NCI-H345 treated with DMSO at 0.1 percent for 48 hours (cell line): ENCODE data around the gene DNAH17.
A peak's percentile ranks its signal among the peaks of the same experiment; 100 is the strongest.

Source experiments
- DNase-seq: peaks from one replicate; lab custom pipeline; 2025; ENCODE audit not compliant: unreplicated experiment; lab: John Stamatoyannopoulos, UW

The DNAH17 gene

GRCh38 chr17:78605429-78605828 lies 28.2 kb upstream of the DNAH17 start:
- DNase-seq: no peak

- DNase-seq: no peak
These were observed 25.1 kb upstream of the DNAH17 start for GRCh38 chr17:78602246-78602645.

GRCh38 chr17:78601577-78602190 lies 24.5 kb upstream of the DNAH17 start:
- DNase-seq: no peak

DNA sequence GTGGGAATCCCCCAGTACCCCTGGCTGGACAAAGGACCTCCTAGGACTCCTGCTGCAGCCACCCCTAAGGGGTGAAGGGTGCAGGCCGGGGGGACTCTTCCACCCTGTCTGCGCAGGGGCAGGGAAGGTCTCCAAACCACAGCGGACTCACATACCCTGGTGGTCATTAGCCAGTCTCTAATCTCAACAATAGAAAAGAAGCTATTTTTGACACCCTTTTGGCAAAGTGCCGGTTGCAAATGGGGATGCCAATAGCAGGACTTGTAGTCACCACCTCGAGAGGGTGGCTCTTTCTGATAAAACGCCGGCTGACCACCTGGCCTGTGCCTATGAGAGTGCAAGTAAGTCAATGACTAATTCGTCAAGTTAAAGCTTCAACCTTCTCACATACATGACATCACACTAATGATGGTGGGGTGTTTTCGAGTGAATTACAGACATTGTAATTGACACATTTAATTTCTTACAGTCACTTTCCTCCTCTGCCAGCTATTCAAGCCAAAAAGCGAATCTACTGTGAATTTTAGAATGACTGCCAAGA lies 23.1 kb upstream of the DNAH17 start:
- no peak for DNase-seq

DNA sequence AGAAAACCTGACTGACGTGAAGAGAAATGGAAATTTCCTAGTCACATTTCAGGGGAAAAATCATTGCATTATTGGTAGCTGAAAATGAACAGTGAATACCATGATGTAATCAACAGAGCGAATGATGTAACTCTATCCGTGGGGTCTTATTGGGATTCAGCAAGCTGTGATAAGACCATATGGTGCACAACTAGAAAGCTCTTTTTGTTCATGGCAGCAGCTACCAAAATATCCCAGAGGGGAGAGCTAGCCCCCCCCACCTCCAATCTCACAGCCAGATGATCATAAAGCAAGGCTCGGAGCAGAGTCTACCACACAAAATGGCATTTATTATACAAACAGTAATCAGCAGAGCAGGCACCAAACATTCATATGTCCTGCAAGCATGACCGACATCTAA lies 22.2 kb upstream of the DNAH17 start:
- no peak for DNase-seq

DNA sequence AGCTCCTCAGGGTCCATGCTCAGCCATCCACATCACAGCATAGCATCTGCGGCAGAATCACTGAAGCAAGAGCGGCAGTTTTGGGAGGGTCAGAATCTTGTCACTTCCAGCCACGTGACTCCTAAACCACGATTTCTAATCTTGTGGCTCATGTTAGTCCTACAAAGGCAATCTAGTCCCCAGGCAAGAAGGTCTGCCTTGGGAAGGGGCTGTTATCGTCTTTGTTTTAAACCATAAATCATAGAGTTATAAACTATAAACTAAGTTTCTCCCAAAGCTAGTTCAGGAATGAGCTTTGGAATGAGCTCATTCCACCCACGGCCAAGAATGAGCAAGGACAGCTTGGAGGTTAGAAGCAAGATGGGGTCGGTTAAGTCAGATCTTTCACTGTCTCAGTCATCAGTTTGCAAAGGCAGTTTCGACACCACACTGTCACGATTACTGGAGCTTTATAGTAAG lies 20.8 kb upstream of the DNAH17 start:
- no peak for DNase-seq

- no peak for DNase-seq
These were observed 19.9 kb upstream of the DNAH17 start for GRCh38 chr17:78596871-78597764.

GRCh38 chr17:78595135-78595810 lies 18.1 kb upstream of the DNAH17 start:
- DNase-seq: no peak

DNA sequence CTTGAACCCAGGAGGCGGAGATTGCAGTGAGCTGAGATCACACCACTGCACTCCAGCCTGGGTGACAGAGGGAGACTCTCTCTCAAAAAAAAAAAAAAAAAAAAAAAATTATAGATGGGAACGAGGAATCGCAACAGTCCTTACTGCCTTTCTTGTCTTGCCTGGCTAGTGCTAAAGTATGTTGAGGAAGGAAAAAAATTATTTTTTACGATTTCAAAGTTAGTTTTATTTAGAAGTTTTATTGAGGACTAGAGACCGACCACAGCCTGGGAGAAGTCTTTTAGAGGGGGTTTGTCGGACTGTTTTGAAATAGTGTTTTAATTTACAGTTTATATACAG lies 15.8 kb upstream of the DNAH17 start:
- DNase-seq: no peak

- DNase-seq: no peak
These were observed 14.1 kb upstream of the DNAH17 start for GRCh38 chr17:78591263-78591671.

GRCh38 chr17:78589885-78590284 lies 12.7 kb upstream of the DNAH17 start:
- no peak for DNase-seq

DNA sequence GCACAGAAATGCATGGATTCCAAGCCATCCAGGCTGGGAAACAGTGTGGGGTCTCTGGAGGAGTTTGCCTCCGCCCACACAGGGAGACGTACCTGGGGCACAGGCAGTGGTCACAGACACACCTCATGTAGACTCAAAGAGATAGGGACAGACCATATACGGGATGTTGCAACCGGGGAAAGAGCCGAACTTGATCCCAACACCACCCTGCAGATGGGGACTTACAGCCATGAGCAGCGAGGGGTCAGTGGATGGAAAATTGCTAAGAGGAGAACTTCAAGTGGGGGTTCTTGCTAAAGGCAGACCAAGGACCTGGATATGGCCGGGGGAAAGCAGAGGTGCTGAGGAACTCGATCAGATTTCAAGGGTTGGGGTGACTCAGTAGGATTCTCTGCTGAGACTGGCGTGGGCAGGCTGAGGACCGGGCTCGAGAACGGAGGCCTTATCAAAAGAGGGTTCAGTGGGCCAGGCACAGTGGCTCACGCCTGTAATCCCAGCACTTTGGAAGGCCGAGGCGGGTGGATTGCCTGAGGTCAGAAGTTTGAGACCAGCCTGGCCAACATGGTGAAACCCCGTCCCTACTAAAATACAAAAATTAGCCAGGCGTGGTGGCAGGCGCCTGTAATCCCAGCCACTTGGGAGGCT lies 12.0 kb upstream of the DNAH17 start:
- no peak for DNase-seq

DNA sequence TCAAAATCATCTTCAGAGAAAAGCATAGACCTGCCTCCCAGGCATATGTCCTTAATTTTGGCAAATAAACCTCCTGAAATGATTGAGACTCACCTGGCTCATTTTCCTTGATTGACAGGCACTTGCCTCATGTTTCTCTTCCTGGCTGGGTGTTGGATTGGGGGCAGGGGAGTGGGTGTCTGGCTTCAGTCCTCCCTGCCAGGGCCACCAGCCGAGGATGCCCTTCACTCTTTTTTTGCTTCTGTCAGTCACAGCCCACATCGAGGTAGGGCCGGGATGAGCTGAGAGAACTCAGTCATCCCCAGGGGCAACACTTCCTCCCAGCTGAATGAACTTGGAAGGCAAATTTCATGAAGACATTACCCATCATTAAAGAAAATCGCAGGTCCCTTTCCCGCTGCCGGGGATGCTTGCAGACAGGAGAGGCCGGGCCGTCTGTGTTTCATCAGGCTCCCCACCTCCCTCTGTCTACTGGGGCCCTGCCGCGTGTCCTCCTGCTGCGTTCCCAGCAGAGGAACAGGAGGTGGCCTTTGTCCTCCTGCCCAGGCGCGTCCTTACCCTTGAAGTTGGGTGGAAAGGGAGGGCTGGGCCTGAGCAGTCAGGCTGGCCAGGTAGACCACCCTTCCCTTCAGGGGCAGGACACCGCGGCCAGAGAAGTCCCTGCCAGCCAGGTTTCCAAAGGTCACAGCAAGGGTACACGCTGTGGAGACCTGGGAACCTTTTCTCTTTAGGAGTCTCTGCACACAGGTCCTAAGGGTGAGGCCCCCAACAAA lies 11.2 kb upstream of the DNAH17 start:
- peak; percentile 34 for DNase-seq

GRCh38 chr17:78585006-78585630 lies 7.9 kb upstream of the DNAH17 start:
- no peak for DNase-seq

GRCh38 chr17:78583091-78583490 lies 5.9 kb upstream of the DNAH17 start:
- DNase-seq: no peak

DNA sequence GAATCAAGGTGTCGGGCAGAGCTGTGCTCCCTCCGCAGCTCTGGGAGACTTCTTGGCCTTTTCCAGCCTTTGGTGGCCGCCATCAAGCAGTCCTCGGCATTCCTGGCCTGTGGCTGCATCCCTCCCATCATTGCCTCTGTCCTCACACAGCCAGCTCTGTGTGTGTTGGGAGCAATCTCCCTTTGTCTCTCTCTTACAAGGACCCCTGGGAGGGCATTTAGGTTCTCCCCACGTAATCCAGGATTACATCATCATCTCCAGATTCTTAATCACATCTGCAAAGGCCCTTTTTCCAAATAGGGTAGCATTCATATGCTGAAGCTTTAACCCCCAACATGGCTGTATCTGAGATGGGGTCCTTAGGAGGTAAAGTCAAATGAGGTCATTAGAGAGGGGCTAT lies 4.1 kb upstream of the DNAH17 start:
- DNase-seq: no peak

DNA sequence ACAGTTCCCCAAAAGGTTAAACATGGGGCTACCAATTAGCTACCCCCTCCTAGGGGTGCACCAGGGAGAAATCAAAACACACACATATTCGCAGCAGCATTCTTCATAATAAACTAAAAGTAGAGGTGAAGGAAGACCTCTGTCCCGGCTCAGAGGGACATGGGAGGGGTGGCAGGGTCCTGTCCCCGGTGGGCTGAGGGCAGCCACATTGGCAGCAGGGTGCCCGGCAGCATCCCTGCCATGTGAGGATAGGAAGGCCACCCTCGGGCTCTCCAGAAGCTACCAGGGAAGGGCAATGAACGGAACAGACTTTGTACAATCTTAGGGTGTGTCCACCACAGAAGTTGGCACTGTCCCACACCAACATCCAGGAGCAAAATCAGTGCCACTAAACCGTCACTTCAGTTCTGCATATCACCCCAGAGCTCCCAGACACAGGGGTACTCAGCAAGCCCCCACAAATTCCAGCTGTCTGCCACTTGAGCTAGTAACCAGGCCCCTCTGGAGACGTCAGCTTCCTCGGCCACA lies 3.1 kb upstream of the DNAH17 start:
- DNase-seq: no peak

GRCh38 chr17:78576389-78577112 lies 645 bp downstream of the DNAH17 start:
- no peak for DNase-seq

GRCh38 chr17:78575899-78576298 lies 1.3 kb downstream of the DNAH17 start:
- no peak for DNase-seq
